HCT116 (cell line): ENCODE measurements around the gene RNH1. TPM values are rescaled to one million over a fixed set of nuclear protein-coding genes. Genes with fewer than 3 reads are reported as not detected.

Source experiments
- ATAC-seq: fragments of 200-7000 bp; cut with Tn5 transposase; 2 replicates; pipeline ENCODE4 v1.9.1; 2020; ENCODE audit warnings: mild to moderate bottlenecking, moderate library complexity
- BruUV-seq: library from RNA; stranded (reverse); fragments of 400-500 nt; replicated peaks from 2 replicates; lab custom pipeline; 2021; lab: Mats Ljungman, UMichigan
- CTCF ChIA-PET: fragments of 300-600 bp; sonication (Branson Sonifier 250); formaldehyde crosslinking; loops from one replicate; lab custom pipeline; 2021; ENCODE audit warnings: antibody characterized with exemption; lab: Charles Lee
- POLR2A ChIA-PET: fragments of 300-600, 350-600 bp; sonication (Branson Sonifier 250); formaldehyde crosslinking; loops from one replicate; lab custom pipeline; 2021; ENCODE audit warnings: antibody characterized with exemption; lab: Charles Lee
- RAD21 ChIA-PET, 2 experiments: fragments of 300-600 bp; sonication (Branson Sonifier 250); formaldehyde crosslinking; loops; one replicate each; lab custom pipeline; 2023; ENCODE audit warnings: low total read pairs in 2 of 2; ENCODE audit not compliant: uncharacterized antibody in 2 of 2, unreplicated experiment in 2 of 2, low non-redundant PET in 1 of 2; lab: Charles Lee
- DNase-seq: peaks from one replicate; pipeline ENCODE4 v3.0.0-alpha.2; 2010; ENCODE audit warnings: low read depth, low spot score
- H2AFZ ChIP-seq: fragments of 200-600 bp; shearing (Covaris generic), sonication (generic); 2 replicates; pipeline ENCODE4 v1.6.1; 2017; ENCODE audit warnings: low read depth, mixed run types, mixed read lengths, antibody characterized with exemption, low read length; ENCODE audit not compliant: poor library complexity, severe bottlenecking
- H3K27ac ChIP-seq: 2 replicates; pipeline ENCODE4 v1.5.1; 2012; ENCODE audit warnings: low read depth, low read length
- H3K27me3 ChIP-seq: fragments of 200-600 bp; sonication (generic); 2 replicates; pipeline ENCODE4 v1.6.1; 2016; ENCODE audit warnings: mixed run types, low read length, mixed read lengths; ENCODE audit not compliant: insufficient read depth
- H3K36me3 ChIP-seq, 2 experiments: fragments of 200-500 bp in 1 of 2; fragments of 200-600 bp in 1 of 2; sonication (Bioruptor generic) in 1 of 2; sonication (generic) in 1 of 2; 2 replicates each; pipeline versions ENCODE4 v1.5.1 to v1.6.1; 2014 to 2016; ENCODE audit warnings: low read length in 2 of 2, inconsistent platforms in 1 of 2, mixed read lengths in 1 of 2, mixed run types in 1 of 2; ENCODE audit not compliant: insufficient read depth in 2 of 2, control insufficient read depth in 1 of 2
- H3K4me1 ChIP-seq, 2 experiments: fragments of 200-600 bp in 1 of 2; sonication (generic) in 1 of 2; 2 replicates each; pipeline versions ENCODE4 v1.5.1 to v1.6.1; 2012 to 2017; ENCODE audit warnings: low read length in 2 of 2, inconsistent platforms in 1 of 2, mild to moderate bottlenecking in 1 of 2, mixed read lengths in 1 of 2, mixed run types in 1 of 2, moderate library complexity in 1 of 2; ENCODE audit not compliant: insufficient read depth in 2 of 2, control insufficient read depth in 1 of 2
- H3K4me2 ChIP-seq: fragments of 200-600 bp; sonication (generic); 2 replicates; pipeline ENCODE4 v1.6.1; 2017; ENCODE audit warnings: mixed run types, low read length, mixed read lengths
- H3K4me3 ChIP-seq, 2 experiments: fragments of 200-600 bp in 1 of 2; sonication (generic) in 1 of 2; replicated peaks in 1 of 2; 2 replicates each; pipeline ENCODE4 v1.5.1; 2011 to 2016; ENCODE audit warnings: low read length in 2 of 2, control low read depth in 1 of 2, low read depth in 1 of 2, mild to moderate bottlenecking in 1 of 2, mixed read lengths in 1 of 2, mixed run types in 1 of 2
- H3K79me2 ChIP-seq: fragments of 200-600 bp; sonication (generic); 2 replicates; pipeline ENCODE4 v1.6.1; 2017; ENCODE audit warnings: mild to moderate bottlenecking, mixed run types, low read length, moderate library complexity, mixed read lengths; ENCODE audit not compliant: insufficient read depth
- H3K9ac ChIP-seq: fragments of 200-600 bp; sonication (generic); 2 replicates; pipeline ENCODE4 v1.6.1; 2016; ENCODE audit warnings: low read length, mixed read lengths
- H3K9me2 ChIP-seq: fragments of 200-600 bp; sonication (generic), shearing (Covaris generic); 2 replicates; pipeline ENCODE4 v1.6.1; 2017; ENCODE audit warnings: mixed run types, mild to moderate bottlenecking, moderate library complexity; ENCODE audit not compliant: insufficient read depth
- H3K9me3 ChIP-seq, 2 experiments: fragments of 200-500 bp in 1 of 2; fragments of 200-600 bp in 1 of 2; sonication (Bioruptor generic) in 1 of 2; sonication (generic) in 1 of 2; 2 replicates each; pipeline ENCODE4 v1.6.1; 2014 to 2017; ENCODE audit warnings: low read length in 2 of 2, mixed read lengths in 2 of 2, inconsistent platforms in 1 of 2, low read depth in 1 of 2, mild to moderate bottlenecking in 1 of 2, mixed run types in 1 of 2, moderate library complexity in 1 of 2; ENCODE audit not compliant: control insufficient read depth in 1 of 2, insufficient read depth in 1 of 2
- H4K20me1 ChIP-seq: fragments of 200-600 bp; sonication (generic), shearing (Covaris generic); 2 replicates; pipeline ENCODE4 v1.6.1; 2017; ENCODE audit warnings: mixed run types, mild to moderate bottlenecking, moderate library complexity; ENCODE audit not compliant: insufficient read depth
- CBX3 ChIP-seq: IDR thresholded peaks from 2 replicates; pipeline ENCODE4 v1.6.1; 2012; ENCODE audit warnings: low read depth
- JUND ChIP-seq: IDR thresholded peaks from 2 replicates; pipeline ENCODE4 v1.6.1; 2012
- POLR2A ChIP-seq: IDR thresholded peaks from 2 replicates; pipeline ENCODE4 v1.7.0; 2011; ENCODE audit warnings: borderline replicate concordance; ENCODE audit not compliant: insufficient read depth, insufficient read length; ENCODE audit errors: extremely low read depth
- RAD21 ChIP-seq: IDR thresholded peaks from 2 replicates; pipeline ENCODE4 v1.6.1; 2012; ENCODE audit warnings: low read depth, mild to moderate bottlenecking
- SP1 ChIP-seq: IDR thresholded peaks from 2 replicates; pipeline ENCODE4 v1.6.1; 2012; ENCODE audit warnings: low read depth
- SRF ChIP-seq: IDR thresholded peaks from 2 replicates; pipeline ENCODE4 v1.6.1; 2012; ENCODE audit warnings: low read depth
- TCF7L2 ChIP-seq: IDR thresholded peaks from 2 replicates; pipeline ENCODE4 v1.7.0; 2011; ENCODE audit warnings: borderline replicate concordance, inconsistent platforms; ENCODE audit not compliant: insufficient read depth, insufficient read length; ENCODE audit errors: extremely low read depth
- ZNF274 ChIP-seq: fragments of 200-500 bp; sonication (Bioruptor generic); IDR thresholded peaks from 2 replicates; pipeline ENCODE4 v1.6.1; 2014; ENCODE audit warnings: mild to moderate bottlenecking, low read depth, low read length, inconsistent platforms
- intact Hi-C: fragments of 100-400 bp; cut with micrococcal nuclease; formaldehyde crosslinking; loops from 2 replicates; pipeline ENCODE4 v1.10.0; 2022
- total RNA-seq: library from RNA; stranded (reverse); gene quantifications from one replicate; pipeline ENCODE4 v1.2.1, GENCODE V29; 2021; ENCODE audit not compliant: unreplicated experiment
- TF ChIP-seq, protein P1 (sequence below): IDR thresholded peaks from 2 replicates; pipeline ENCODE4 v1.6.1; 2012
- TF ChIP-seq, protein P2 (sequence below): IDR thresholded peaks from 2 replicates; pipeline ENCODE4 v1.6.1; 2012; ENCODE audit warnings: low read depth
- TF ChIP-seq, protein P3 (sequence below): IDR thresholded peaks from 2 replicates; pipeline ENCODE4 v1.6.1; 2011; ENCODE audit warnings: mild to moderate bottlenecking, low read length, moderate library complexity; ENCODE audit not compliant: insufficient replicate concordance; ENCODE audit errors: extremely low read depth
- TF ChIP-seq, protein P4 (sequence below), 3 experiments: fragments of 200-600 bp in 1 of 3; sonication (generic) in 1 of 3; IDR thresholded peaks in 2 of 3; conservative IDR thresholded peaks in 1 of 3; 2 replicates each; pipeline ENCODE4 v1.5.1; 2012 to 2017; ENCODE audit warnings: low read depth in 2 of 3, low read length in 2 of 3, antibody characterized with exemption in 1 of 3, borderline replicate concordance in 1 of 3, control low read depth in 1 of 3, mild to moderate bottlenecking in 1 of 3, mixed read lengths in 1 of 3, mixed run types in 1 of 3, moderate library complexity in 1 of 3; ENCODE audit not compliant: insufficient read depth in 1 of 3

The RNH1 gene
- total RNA-seq, 1 experiment from 2014 or later, result 120 TPM

DNA sequence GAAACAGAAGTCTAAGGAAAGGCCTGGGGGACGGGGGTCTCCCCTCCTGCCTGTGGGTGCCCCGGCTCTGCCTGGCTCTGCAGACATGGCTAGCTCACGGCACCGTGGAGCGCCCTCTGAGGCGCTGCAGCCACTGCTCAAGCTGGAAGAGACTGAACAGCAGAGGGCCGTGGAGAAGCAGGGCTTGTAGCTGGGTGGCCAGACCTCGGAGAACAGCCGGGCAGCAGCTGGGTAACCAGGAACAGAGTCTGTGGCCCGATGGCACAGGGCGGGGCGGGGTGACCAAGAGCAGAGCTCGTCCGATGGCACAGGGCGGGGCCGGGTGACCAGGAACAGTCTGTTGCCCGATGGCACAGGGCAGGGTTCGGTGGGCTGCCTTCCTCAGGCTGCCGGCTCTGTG, 18.1 kb downstream of the RNH1 start:
- intact Hi-C loops, result no loop called here
- RAD21 ChIA-PET, result no interaction called here
- DNase-seq, result no peak
- Histone ChIP-seq H3K9me2 (no peaks in the 10 kb centered on the region), H3K9me3 (no peaks in the 10 kb centered on the region), H3K4me1 (no peaks in the 10 kb centered on the region), H3K27ac (no peak overlapping the region), H3K79me2 (peaks cover 6% of the 10 kb centered on the region; the same call in 1 of the 2 replicates), H4K20me1 (no peaks in the 10 kb centered on the region), H3K36me3 (no peaks in the 10 kb centered on the region; a peak in 1 of 4 replicates), H3K4me2 (no peak overlapping the region), H3K9ac (no peak overlapping the region), H3K4me3 (no peak overlapping the region), H2AFZ (no peak overlapping the region), H3K27me3 (no peaks in the 10 kb centered on the region)
- TF ChIP-seq JUND, result no peak
- TF ChIP-seq, protein P1, sequence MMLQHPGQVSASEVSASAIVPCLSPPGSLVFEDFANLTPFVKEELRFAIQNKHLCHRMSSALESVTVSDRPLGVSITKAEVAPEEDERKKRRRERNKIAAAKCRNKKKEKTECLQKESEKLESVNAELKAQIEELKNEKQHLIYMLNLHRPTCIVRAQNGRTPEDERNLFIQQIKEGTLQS, result no peak
- TF ChIP-seq RAD21, result no peak
- no peak for TF ChIP-seq POLR2A
- TF ChIP-seq SRF, result no peak
- TF ChIP-seq SP1, result no peak
- TF ChIP-seq, protein P2, sequence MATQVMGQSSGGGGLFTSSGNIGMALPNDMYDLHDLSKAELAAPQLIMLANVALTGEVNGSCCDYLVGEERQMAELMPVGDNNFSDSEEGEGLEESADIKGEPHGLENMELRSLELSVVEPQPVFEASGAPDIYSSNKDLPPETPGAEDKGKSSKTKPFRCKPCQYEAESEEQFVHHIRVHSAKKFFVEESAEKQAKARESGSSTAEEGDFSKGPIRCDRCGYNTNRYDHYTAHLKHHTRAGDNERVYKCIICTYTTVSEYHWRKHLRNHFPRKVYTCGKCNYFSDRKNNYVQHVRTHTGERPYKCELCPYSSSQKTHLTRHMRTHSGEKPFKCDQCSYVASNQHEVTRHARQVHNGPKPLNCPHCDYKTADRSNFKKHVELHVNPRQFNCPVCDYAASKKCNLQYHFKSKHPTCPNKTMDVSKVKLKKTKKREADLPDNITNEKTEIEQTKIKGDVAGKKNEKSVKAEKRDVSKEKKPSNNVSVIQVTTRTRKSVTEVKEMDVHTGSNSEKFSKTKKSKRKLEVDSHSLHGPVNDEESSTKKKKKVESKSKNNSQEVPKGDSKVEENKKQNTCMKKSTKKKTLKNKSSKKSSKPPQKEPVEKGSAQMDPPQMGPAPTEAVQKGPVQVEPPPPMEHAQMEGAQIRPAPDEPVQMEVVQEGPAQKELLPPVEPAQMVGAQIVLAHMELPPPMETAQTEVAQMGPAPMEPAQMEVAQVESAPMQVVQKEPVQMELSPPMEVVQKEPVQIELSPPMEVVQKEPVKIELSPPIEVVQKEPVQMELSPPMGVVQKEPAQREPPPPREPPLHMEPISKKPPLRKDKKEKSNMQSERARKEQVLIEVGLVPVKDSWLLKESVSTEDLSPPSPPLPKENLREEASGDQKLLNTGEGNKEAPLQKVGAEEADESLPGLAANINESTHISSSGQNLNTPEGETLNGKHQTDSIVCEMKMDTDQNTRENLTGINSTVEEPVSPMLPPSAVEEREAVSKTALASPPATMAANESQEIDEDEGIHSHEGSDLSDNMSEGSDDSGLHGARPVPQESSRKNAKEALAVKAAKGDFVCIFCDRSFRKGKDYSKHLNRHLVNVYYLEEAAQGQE, result no peak
- no peak for TF ChIP-seq ZNF274
- TF ChIP-seq, protein P3, sequence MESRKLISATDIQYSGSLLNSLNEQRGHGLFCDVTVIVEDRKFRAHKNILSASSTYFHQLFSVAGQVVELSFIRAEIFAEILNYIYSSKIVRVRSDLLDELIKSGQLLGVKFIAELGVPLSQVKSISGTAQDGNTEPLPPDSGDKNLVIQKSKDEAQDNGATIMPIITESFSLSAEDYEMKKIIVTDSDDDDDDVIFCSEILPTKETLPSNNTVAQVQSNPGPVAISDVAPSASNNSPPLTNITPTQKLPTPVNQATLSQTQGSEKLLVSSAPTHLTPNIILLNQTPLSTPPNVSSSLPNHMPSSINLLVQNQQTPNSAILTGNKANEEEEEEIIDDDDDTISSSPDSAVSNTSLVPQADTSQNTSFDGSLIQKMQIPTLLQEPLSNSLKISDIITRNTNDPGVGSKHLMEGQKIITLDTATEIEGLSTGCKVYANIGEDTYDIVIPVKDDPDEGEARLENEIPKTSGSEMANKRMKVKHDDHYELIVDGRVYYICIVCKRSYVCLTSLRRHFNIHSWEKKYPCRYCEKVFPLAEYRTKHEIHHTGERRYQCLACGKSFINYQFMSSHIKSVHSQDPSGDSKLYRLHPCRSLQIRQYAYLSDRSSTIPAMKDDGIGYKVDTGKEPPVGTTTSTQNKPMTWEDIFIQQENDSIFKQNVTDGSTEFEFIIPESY, result no peak
- no peak for TF ChIP-seq CBX3
- TF ChIP-seq TCF7L2, result no peak
- TF ChIP-seq, protein P4, sequence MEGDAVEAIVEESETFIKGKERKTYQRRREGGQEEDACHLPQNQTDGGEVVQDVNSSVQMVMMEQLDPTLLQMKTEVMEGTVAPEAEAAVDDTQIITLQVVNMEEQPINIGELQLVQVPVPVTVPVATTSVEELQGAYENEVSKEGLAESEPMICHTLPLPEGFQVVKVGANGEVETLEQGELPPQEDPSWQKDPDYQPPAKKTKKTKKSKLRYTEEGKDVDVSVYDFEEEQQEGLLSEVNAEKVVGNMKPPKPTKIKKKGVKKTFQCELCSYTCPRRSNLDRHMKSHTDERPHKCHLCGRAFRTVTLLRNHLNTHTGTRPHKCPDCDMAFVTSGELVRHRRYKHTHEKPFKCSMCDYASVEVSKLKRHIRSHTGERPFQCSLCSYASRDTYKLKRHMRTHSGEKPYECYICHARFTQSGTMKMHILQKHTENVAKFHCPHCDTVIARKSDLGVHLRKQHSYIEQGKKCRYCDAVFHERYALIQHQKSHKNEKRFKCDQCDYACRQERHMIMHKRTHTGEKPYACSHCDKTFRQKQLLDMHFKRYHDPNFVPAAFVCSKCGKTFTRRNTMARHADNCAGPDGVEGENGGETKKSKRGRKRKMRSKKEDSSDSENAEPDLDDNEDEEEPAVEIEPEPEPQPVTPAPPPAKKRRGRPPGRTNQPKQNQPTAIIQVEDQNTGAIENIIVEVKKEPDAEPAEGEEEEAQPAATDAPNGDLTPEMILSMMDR (IDR thresholded peaks at IDR 0.05 in 2 of 3, conservative IDR thresholded peaks at IDR 0.05 in 1 of 3; ENCODE audit: borderline replicate concordance in 1 of 3, insufficient read depth in 1 of 3, low read depth in 2 of 3, low read length in 2 of 3), result no peak
- BruUV-seq, result no TSS peak
- ATAC-seq, result no peak
- CTCF ChIA-PET, result no interaction called here
- POLR2A ChIA-PET, result no interaction called here
